SK-N-SH (cell line): ENCODE results near the gene RELT. TPM values are rescaled to one million over a fixed set of nuclear protein-coding genes. Genes with fewer than 3 reads are reported as not detected.

Source experiments
- CTCF ChIA-PET: fragments of 300-600, 350-600 bp; formaldehyde crosslinking; extraction: SDS; loops from one replicate; lab custom pipeline; 2021; lab: Yijun Ruan, JAX
- POLR2A ChIA-PET: fragments of 350-600 bp; sonication (Branson Sonifier 250); formaldehyde crosslinking; extraction: SDS; loops from one replicate; lab custom pipeline; 2020; ENCODE audit warnings: antibody characterized with exemption, inconsistent platforms; lab: Yijun Ruan, JAX
- DNase-seq: peaks from one replicate; pipeline ENCODE4 v3.0.0; 2012
- H2AFZ ChIP-seq: fragments of 200-600 bp; sonication (generic); 2 replicates; pipeline ENCODE4 v1.8.1; 2016; ENCODE audit warnings: antibody characterized with exemption, mild to moderate bottlenecking, low read depth
- H3F3A ChIP-seq: fragments of 200-600 bp; sonication (generic); replicated peaks from 2 replicates; pipeline ENCODE3; 2016; ENCODE audit warnings: antibody characterized with exemption, mild to moderate bottlenecking; ENCODE audit not compliant: insufficient read depth
- H3K27ac ChIP-seq, 2 experiments: fragments of 200-500 bp in 1 of 2; fragments of 200-600 bp in 1 of 2; sonication (Bioruptor generic) in 1 of 2; sonication (generic), shearing (Covaris generic) in 1 of 2; 2 replicates each; pipeline versions ENCODE4 v1.5.1 to v1.6.1; 2014 to 2016; ENCODE audit warnings: low read depth in 2 of 2, inconsistent platforms in 1 of 2, low read length in 1 of 2, mild to moderate bottlenecking in 1 of 2, mixed read lengths in 1 of 2
- H3K27me3 ChIP-seq: fragments of 200-600 bp; sonication (generic), shearing (Covaris generic); 2 replicates; pipeline ENCODE4 v1.6.1; 2016; ENCODE audit warnings: mixed run types; ENCODE audit not compliant: insufficient read depth
- H3K36me3 ChIP-seq, 2 experiments: fragments of 200-500 bp in 1 of 2; fragments of 200-600 bp in 1 of 2; sonication (Bioruptor generic) in 1 of 2; sonication (generic) in 1 of 2; replicated peaks in 1 of 2; 2 replicates each; pipeline versions ENCODE3 to v1.5.1; 2014 to 2016; ENCODE audit warnings: low read length in 1 of 2, mild to moderate bottlenecking in 1 of 2; ENCODE audit not compliant: insufficient read depth in 2 of 2, control insufficient read depth in 1 of 2
- H3K4me1 ChIP-seq, 2 experiments: fragments of 200-500 bp in 1 of 2; fragments of 200-600 bp in 1 of 2; sonication (Bioruptor generic) in 1 of 2; sonication (generic), shearing (Covaris generic) in 1 of 2; 2 replicates each; pipeline versions ENCODE4 v1.5.1 to v1.6.1; 2014 to 2016; ENCODE audit warnings: low read depth in 1 of 2, low read length in 1 of 2, mixed run types in 1 of 2; ENCODE audit not compliant: insufficient read depth in 2 of 2, control insufficient read depth in 1 of 2
- H3K4me2 ChIP-seq: fragments of 200-600 bp; sonication (generic), shearing (Covaris generic); 2 replicates; pipeline ENCODE4 v1.6.1; 2017; ENCODE audit warnings: mixed run types
- H3K4me3 ChIP-seq, 2 experiments: fragments of 200-500 bp in 1 of 2; fragments of 200-600 bp in 1 of 2; sonication (Bioruptor generic) in 1 of 2; sonication (generic), shearing (Covaris generic) in 1 of 2; 2 replicates each; pipeline versions ENCODE4 v1.5.1 to v1.8.1; 2014 to 2016; ENCODE audit warnings: low read depth in 2 of 2, inconsistent platforms in 1 of 2, low read length in 1 of 2, mild to moderate bottlenecking in 1 of 2, mixed read lengths in 1 of 2, moderate library complexity in 1 of 2
- H3K79me2 ChIP-seq: fragments of 200-600 bp; sonication (generic); 2 replicates; pipeline ENCODE4 v1.8.1; 2017; ENCODE audit warnings: mild to moderate bottlenecking; ENCODE audit not compliant: insufficient read depth
- H3K9ac ChIP-seq: fragments of 200-600 bp; sonication (generic); 2 replicates; pipeline ENCODE4 v1.6.1; 2017; ENCODE audit warnings: mixed run types
- H3K9me2 ChIP-seq: fragments of 200-600 bp; sonication (generic); 2 replicates; pipeline ENCODE4 v1.6.1; 2017; ENCODE audit warnings: mixed run types
- H3K9me3 ChIP-seq: fragments of 200-600 bp; sonication (generic); 2 replicates; pipeline ENCODE4 v1.6.1; 2017; ENCODE audit warnings: mixed run types, mild to moderate bottlenecking, moderate library complexity
- H4K20me1 ChIP-seq: fragments of 200-600 bp; sonication (generic); 2 replicates; pipeline ENCODE4 v1.6.1; 2017; ENCODE audit warnings: mild to moderate bottlenecking, mixed run types; ENCODE audit not compliant: insufficient read depth
- CHD2 ChIP-seq: fragments of 150-350 bp; IDR thresholded peaks from 2 replicates; pipeline ENCODE4 v1.6.1; 2018; ENCODE audit warnings: low read length; ENCODE audit not compliant: partially characterized antibody
- CTCF ChIP-seq: fragments of 200-600 bp; sonication (generic); IDR thresholded peaks from 2 replicates; pipeline ENCODE4 v1.6.1; 2017; ENCODE audit warnings: antibody characterized with exemption, mild to moderate bottlenecking, moderate library complexity
- EP300 ChIP-seq, 2 experiments: IDR thresholded peaks; 2 replicates each; pipeline versions ENCODE4 v1.4.0 to v1.6.1; 2012; ENCODE audit warnings: borderline replicate concordance in 1 of 2, low read depth in 1 of 2, low read length in 1 of 2
- EZH2phosphoT487 ChIP-seq: fragments of 200-600 bp; sonication (generic); IDR thresholded peaks from 2 replicates; pipeline ENCODE4 v1.6.1; 2017; ENCODE audit warnings: low read depth, mixed run types, mild to moderate bottlenecking, antibody characterized with exemption, moderate library complexity, borderline replicate concordance
- MXI1 ChIP-seq: IDR thresholded peaks from 2 replicates; pipeline ENCODE4 v1.6.1; 2012; ENCODE audit warnings: mild to moderate bottlenecking, low read depth, low read length, improper control_type of control experiment
- NFIC ChIP-seq: IDR thresholded peaks from 2 replicates; pipeline ENCODE4 v1.4.0; 2012; ENCODE audit warnings: borderline replicate concordance
- RAD21 ChIP-seq: IDR thresholded peaks from 2 replicates; pipeline ENCODE4 v1.6.1; 2012; ENCODE audit warnings: mild to moderate bottlenecking, low read length
- REST ChIP-seq: IDR thresholded peaks from 2 replicates; pipeline ENCODE4 v1.6.1; 2012; ENCODE audit warnings: mild to moderate bottlenecking, low read depth, low read length, moderate library complexity
- RFX5 ChIP-seq: IDR thresholded peaks from 2 replicates; pipeline ENCODE4 v1.6.1; 2012; ENCODE audit warnings: mild to moderate bottlenecking, improper control_type of control experiment, low read length
- SIN3A ChIP-seq: IDR thresholded peaks from 2 replicates; pipeline ENCODE4 v1.6.1; 2012; ENCODE audit warnings: low read depth, mild to moderate bottlenecking, low read length, moderate library complexity, borderline replicate concordance
- SMC3 ChIP-seq: IDR thresholded peaks from 2 replicates; pipeline ENCODE4 v1.6.1; 2012; ENCODE audit warnings: low read depth, low read length, improper control_type of control experiment
- TCF12 ChIP-seq: IDR thresholded peaks from 2 replicates; pipeline ENCODE4 v1.4.0; 2012
- USF2 ChIP-seq: fragments of 150-350 bp; IDR thresholded peaks from 2 replicates; pipeline ENCODE4 v1.6.1; 2017; ENCODE audit warnings: antibody characterized with exemption, low read length, low read depth, borderline replicate concordance
- WGBS: methylation state at CpG from one replicate; pipeline ENCODE4 v1.1.6; 2017; ENCODE audit warnings: low lambda C conversion rate; 5-methylcytosine and 5-hydroxymethylcytosine counted together
- polyA plus RNA-seq, 3 experiments: library from polyadenylated mRNA; depleted of rRNA; stranded (reverse); fragments of >200 nt; gene quantifications; 2 replicates each; pipeline ENCODE4 v1.2.3, GENCODE V29; 2012

The RELT gene
- polyA plus RNA-seq, 1 of the 3 experiments (the other 2 are of a cell fraction), result 4.3 TPM

- Histone ChIP-seq H3K9me2 (no peaks in the 10 kb centered on the region), H3K36me3 (peaks cover 9 to 38% of the 10 kb centered on the region in 2 experiments), H3K9ac (no peak overlapping the region), H3K9me3 (no peaks in the 10 kb centered on the region), H3F3A (peaks cover 5% of the 10 kb centered on the region), H3K79me2 (no peaks in the 10 kb centered on the region), H3K27ac (no peak overlapping the region), H2AFZ (no peak overlapping the region), H3K27me3 (no peaks in the 10 kb centered on the region), H3K4me1 (no peaks in the 10 kb centered on the region), H4K20me1 (no peaks in the 10 kb centered on the region), H3K4me3 (no peak overlapping the region), H3K4me2 (no peak overlapping the region)
- ChIA-PET POLR2A (no interaction called here), CTCF (interaction anchor here (1.0 to 10.2 kb wide), 16 partner anchors 10 to 299 kb away, joined by 3 to 122 read pairs (median 4); no protein-coding TSS in a partner anchor)
- WGBS, result 77% methylated on average over 4 of the region's 4 CpGs
- peak; percentile 81 for TF ChIP-seq CTCF
- no peak for TF ChIP-seq TCF12
- TF ChIP-seq CHD2, result peak; percentile 19
- peak; percentile 94 for TF ChIP-seq SMC3
- 0 out of 2 replicates have a peak, but pooled peaks have one; percentile 38 for TF ChIP-seq MXI1
- peak; percentile 94 for TF ChIP-seq RAD21
- DNase-seq, result peak; percentile 84
Observed at GRCh38 chr11:73404048-73404447, 27.8 kb downstream of the RELT start.

- no peak overlapping the region for H2AFZ ChIP-seq
- no peak overlapping the region for H3K4me2 ChIP-seq
- TF ChIP-seq RAD21, result no peak
- no peak for TF ChIP-seq USF2
- TF ChIP-seq EZH2phosphoT487, result no peak
- no peak for TF ChIP-seq RFX5
- no peak for TF ChIP-seq NFIC
- no peak for TF ChIP-seq EP300 (IDR thresholded peaks at IDR 0.05; ENCODE audit: borderline replicate concordance in 1 of 2, low read depth in 1 of 2, low read length in 1 of 2)
- TF ChIP-seq SIN3A, result no peak
- TF ChIP-seq MXI1, result no peak
- no peak for TF ChIP-seq REST
- no peaks in the 10 kb centered on the region for H3F3A ChIP-seq
- H3K79me2 ChIP-seq, result no peaks in the 10 kb centered on the region
- no peak overlapping the region for H3K9ac ChIP-seq
- no peaks in the 10 kb centered on the region for H3K4me1 ChIP-seq
- H3K36me3 ChIP-seq, result peaks cover 9 to 41% of the 10 kb centered on the region in 2 experiments
- ChIA-PET CTCF (interaction anchor here (1.0 to 10.2 kb wide), 10 partner anchors 10 to 257 kb away, joined by 3 to 122 read pairs (median 7); no protein-coding TSS in a partner anchor), POLR2A (no interaction called here)
- 85% methylated on average over 5 of the region's 5 CpGs for WGBS
- no peak overlapping the region for H3K4me3 ChIP-seq
- no peaks in the 10 kb centered on the region for H3K27me3 ChIP-seq
- no peak for DNase-seq
- no peaks in the 10 kb centered on the region for H4K20me1 ChIP-seq
- H3K9me2 ChIP-seq, result no peaks in the 10 kb centered on the region
- no peak overlapping the region for H3K27ac ChIP-seq
- H3K9me3 ChIP-seq, result no peaks in the 10 kb centered on the region
Observed at GRCh38 chr11:73404506-73405145, 28.4 kb downstream of the RELT start.
